ENCODE data around the gene ATF7.
"Not testable (repeated sequence)": the region's sequence is repeated elsewhere in the genome, so short reads cannot be mapped to it uniquely, and the experiment has no call there.

ATF7 gene

DNA sequence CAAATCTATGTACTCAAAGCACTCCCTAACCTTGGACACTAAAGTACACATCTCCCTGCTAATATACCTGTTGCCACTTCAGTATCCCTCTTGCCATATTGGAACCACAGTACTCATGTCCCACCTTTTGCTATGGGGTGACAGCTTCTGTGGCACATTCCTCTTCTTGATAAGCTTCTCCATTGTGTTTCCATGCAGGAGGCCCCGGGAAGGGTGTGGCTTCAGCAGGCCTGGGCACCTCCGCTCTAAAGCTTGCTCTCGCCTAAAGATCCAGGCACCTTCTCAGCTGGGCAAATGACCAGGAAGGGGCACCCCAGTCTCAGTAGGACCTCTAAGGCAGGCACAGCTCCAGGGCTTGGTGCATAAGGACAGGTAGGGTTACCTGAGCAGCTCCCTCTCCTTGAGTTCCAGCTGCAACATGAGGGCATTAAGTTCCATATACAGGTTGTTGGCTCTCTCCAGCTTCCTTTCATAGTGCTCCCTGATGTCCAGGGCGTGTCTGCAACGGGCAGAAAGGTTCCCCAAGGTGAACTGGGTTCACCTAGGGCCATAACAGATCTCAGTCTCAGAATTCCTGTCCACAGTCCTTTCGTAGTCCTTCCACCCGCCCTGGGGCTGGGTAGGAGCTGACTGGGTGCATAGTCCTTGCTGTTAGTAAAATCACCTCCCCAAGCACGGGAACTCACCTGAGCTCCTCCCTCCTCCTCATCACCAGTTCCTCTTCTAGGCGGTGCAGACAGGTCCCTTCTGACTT lies 142.8 kb downstream of the ATF7 start:
- no peak for DNase-seq (ENCODE audit: low read depth in 3 of 3)

DNA sequence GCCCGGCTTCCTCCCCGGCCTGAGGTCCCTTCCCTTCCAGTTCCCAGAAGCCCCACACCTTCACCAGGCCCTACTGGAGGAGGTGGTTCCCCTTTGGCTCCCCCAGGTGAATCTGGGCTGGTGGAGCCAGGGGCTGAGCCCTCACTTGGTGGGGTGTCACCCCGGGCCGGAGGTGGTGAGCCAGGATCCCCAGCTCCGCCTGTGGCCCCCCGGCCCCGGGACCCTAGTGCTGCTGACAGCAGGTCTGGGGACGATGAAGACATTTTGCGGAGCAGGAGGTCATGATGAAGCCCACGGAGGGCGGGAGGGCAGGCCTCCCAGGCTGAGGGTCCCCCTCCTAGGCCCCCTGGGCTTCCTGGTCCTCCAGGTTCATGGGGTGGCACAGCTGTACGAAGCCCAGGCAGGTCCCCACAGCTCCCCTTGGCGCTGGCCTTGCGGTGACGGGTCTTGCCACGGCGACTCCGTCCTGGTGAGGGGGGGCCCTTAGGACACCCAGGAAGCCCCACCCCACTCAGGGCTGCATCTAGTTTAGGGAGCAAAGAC lies 143.5 kb downstream of the ATF7 start:
- DNase-seq (ENCODE audit: low read depth in 3 of 3) = no peak

DNA sequence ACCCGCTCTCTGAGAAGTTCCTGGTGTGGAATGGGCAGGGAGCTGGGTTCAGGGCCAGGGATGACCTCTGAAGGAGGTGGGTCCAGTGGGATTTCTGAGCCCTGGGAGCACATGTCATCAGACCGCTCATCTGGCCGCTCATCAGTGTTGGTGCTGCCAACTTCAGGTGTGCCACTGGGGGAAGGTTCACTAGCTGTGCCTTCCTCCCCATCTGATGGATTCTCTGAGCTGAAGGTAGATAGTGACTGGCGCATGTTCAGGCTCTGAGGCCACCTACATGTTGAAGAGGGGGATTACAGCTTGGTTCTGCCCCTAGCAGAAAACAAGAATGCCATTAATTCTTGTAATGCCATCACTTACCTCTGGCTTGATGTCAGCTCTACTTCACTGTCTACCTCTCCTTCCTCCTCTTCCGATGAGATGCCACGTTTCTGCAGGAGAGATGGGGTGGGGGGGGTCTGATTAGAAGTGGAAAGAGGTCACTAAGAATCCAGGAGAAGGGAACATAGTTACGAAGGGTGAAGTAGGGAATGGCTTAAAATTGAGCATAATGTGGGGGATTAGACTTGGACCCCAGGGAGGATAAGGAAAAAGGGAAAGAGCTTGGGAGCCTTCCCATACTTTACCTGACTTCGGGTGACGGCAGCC lies 144.1 kb downstream of the ATF7 start:
- no peak for DNase-seq (ENCODE audit: low read depth in 3 of 3)

DNA sequence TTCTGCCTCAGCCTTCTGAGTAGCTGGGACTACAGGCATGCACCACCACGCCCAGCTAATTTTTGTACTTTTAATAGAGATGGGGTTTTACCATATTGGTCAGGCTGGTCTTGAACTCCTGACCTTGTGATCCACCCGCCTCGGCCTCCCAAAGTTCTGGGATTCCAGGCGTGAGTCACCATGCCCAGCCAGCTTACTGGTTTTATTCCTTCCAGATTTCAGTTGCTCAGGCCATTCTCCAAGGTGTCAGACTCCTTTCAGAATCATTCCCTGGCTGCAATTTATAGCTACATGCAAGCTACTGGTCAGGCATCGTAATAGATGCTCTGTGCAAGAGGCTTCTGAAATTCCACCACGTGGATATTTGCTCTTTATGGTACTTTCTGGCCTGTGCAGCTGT lies 144.7 kb downstream of the ATF7 start:
- DNase-seq (ENCODE audit: low read depth in 3 of 3) = not testable (repeated sequence)

DNA sequence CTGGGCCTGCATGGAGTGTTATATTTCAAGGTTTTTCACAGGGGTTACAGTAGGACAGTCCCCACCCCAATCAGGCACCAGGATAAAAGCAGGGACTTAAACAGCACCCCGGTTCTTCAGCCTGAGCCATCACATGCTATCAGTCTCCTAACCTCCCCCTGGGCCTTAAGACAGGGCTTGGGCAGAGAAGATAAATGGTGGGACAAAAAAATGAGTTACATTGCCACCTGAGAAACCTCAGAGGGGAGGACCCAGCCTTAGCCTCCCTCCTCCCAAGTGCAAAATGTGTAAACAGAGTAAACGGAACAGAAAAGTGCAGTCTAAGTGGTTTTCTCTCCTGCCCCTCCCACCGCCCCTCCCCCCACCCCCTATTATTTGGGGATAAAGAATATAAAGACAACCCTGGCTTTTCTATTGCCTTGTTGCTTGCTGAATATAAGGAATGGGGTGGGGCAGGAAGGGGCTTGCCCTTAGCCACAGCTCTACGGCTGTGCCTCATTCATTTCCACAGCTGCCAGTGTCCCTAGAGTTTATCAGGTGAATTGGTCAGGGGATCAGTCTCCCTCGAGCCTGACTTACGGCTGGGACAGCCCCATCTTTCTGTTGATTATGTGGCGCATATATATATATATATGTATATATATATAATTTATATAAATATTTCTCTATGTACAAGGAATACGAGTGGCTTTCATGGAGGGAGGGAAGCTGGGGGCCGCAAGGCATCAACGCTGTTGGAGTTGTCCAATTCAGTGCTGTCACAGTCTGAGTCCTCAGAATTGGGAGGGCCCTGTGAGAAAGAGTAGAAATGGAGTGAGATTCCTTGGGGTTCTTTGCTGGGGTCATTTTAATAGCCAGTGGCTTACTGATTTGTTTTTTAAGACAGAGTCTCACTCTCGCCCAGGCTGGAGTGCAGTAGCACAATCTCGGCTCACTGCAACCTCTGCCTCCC lies 145.4 kb downstream of the ATF7 start:
- DNase-seq (ENCODE audit: low read depth in 3 of 3) = no peak

DNA sequence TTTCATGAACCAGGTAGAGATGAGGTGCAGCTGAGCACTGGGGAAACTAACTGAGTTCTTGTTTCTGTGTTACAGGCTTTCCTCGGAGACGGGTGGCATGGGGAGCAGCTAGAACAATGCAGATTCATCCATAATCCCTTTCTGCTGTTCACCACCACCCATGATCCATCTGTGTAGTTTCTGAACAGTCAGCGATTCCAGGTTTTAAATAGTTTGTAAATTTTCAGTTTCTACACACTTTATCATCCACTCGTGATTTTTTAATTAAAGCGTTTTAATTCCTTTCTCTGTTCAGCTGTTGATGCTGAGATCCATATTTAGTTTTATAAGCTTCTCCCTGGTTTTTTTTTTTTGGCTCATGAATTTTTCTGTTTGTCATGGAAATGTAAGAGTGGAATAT lies 146.9 kb downstream of the ATF7 start:
- DNase-seq (ENCODE audit: low read depth in 3 of 3) = no peak

DNA sequence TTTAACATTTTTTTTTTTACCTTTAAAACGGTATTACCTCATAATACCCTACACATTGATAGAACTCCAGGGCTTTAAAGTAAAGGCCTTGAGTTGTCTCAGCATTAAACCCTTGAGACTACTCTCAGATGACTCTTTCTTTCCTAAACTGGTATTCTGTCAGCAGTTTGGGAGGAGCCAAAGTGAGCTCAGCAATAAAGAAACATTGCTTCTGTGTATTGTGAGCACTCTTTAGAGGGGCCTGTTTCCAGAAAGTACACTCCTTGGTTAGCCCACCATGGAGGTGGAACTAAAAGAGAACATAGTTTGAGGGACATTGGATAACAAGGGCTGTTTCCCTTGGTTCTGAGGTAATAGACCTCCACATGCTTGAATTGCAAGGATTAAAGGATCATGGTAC lies 147.3 kb downstream of the ATF7 start:
- no peak for DNase-seq (ENCODE audit: low read depth in 3 of 3)

DNA sequence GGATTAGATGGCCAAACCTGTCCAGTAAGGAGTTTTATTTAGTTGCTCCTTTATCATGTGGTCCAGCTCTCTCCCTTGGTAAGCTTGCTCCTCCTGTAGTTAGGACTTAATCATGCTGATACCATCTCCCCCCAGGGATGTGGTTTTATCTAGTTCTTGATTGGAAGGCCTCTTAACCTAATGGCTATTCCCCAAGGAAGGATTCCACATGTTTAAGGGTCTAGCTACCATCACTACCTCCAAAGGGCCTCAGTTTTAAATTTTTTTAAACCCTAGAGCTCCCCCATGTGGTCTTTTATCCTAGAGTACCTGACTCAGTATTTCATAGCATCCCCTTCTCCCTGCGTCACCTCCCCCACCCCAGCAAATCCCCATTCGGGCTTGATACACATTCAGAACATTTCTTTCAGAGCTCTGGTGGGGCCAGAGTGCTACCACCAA lies 149.4 kb downstream of the ATF7 start:
- no peak for DNase-seq (ENCODE audit: low read depth in 3 of 3)

DNA sequence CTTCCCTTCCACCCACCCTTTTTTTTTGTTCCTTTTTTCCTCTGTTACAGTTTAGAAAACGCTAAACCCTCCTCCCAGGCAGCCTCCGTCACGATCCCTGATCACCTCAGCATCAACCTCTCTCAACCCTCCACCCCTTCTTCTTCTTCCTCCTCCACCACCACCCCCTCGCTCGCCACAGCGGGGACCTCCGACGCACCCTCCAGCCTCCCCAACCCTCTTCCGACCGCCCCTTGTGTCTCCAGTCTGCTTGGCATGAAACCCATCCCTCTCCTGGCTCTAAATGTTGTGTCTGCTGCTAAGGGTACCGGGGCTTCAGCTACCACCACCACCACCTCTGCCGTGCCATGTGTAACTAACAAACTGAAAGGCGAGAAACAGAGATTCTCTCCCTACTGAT lies 151.4 kb downstream of the ATF7 start:
- no peak for DNase-seq (ENCODE audit: low read depth in 3 of 3)

DNA sequence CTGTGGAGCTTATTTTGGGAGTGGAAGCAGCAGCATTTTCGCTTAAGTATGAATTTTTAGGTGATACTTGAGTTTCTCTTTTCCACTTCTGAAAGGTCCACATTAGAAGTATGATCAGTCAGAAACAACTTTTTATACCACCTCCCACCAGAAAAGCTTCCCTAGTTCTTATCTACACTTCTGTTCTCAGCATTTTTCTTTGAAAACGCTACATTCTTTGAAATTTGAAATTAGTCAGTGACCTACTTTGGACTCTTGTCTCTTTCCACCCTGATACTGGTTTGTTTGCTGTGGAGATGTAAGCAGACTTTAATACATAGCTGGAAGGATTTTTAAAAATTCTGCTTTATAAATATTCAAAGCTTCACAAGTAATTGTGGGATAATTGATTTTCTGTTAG lies 152.1 kb downstream of the ATF7 start:
- DNase-seq (ENCODE audit: low read depth in 3 of 3) = no peak

DNA sequence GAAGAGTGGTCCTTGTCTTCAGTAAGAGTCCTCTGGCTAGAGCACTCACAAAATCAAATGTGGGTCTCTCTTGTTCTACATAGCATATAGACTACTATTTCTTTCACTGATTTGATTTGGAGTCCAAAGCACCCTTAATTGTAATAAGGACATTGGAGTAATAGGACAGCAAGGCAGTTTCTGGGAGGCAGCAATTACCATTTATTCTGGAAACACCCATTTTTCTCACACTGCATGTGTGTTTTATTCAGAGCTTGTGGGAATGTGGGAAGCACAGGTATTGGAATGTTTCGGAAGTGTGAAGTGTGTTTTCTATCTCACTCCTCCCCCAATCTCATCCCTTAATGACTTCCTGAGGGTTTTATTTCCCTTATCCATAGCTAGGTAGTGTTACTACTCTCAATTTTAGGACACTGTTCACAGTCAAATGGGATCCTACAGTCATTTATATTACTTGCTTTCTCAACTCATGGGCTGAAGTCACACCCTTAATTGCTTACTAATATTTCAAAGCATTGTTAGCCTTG lies 154.1 kb downstream of the ATF7 start:
- no peak for DNase-seq (ENCODE audit: low read depth in 3 of 3)

DNA sequence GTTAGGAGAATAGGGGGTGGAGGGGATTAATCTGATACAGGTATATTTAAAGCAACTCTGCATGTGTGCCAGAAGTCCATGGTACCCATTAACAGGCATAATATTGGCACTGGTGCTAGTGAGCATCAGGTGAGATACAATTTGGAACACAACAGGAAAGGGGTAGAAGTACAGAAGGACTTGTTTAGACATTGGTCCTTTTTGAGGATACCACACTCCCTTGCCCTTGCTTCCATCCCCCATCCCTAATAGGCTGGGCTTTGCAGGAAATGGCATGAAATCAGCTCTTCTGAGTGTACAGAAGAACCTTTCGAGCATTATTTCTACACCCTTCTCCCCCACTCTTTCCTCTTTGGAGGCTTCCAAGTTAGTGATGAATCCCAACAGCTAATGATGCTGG lies 157.9 kb downstream of the ATF7 start:
- no peak for DNase-seq (ENCODE audit: low read depth in 3 of 3)

DNA sequence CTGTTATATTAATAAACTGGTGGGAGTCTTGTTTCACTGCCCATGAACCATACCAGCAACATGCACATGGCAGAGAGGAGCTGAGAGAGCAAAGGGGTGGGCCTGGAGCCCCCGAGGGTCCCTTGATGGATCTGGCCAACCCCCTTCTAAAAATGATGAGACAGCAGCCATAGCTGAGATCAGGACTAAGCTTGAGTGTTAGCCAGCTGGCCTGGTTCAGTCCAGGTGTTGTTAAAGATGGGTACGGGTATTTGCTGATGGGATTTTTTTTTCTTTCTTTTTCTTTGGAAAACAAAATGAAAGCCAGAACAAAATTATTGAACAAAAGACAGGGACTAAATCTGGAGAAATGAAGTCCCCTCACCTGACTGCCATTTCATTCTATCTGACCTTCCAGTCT lies 158.3 kb downstream of the ATF7 start:
- no peak for DNase-seq (ENCODE audit: low read depth in 3 of 3)

DNA sequence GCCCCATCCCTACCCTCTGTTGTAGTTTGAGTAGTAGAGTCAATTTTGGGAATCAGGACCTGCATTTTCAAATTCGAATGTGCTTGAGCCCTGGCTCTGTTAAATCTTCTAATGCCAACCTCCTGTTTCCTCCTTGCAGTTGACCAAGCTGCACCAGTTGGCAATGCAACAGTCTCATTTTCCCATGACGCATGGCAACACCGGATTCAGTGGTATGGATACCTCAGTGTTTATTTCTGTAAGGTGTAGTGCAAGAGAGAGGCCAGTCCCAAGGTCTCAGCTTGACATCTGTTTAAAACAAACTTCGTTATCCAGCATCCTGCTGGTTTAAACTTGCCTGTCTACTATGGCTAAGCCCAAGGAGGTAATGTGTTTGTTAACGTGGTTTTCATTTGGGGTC lies 159.1 kb downstream of the ATF7 start:
- no peak for DNase-seq (ENCODE audit: low read depth in 3 of 3)

DNA sequence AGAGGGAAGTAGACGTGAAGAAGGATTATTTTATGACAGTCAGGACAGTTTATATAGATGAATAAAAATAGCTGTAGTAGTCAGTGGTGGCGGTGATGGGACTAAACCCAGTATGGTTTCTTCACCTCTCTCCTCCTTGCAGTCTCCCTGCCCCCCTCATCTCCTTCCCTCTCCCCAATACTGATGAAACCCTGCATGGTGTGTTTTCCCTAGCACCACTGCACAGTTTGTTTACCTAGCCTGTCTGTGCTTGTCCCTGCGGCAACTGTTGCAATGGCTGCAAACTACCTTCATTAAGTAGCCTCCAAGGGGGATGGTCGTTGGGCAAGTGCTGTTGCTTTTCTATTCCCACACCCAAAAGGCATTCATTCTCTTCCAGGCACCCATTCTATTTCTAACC lies 159.5 kb downstream of the ATF7 start:
- DNase-seq (ENCODE audit: low read depth in 3 of 3) = no peak

DNA sequence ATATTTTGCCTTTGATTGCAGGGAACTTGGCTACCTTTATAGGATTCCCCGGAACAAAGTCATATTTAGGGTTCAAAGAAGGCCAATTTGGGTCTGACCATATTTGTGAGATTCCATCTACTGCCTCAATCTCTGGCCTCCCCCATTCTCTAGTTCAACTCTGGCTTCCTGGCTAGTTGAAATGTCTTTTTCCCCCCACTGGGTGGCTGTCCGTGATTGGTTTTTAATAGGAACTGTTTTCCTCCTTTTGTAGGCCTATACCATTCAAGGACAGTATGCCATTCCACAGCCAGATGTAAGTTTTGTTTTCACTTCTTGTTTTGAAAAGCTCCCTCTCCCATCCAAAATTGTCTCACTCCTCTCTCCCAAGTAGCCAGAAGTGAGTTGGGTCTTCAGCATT lies 160.5 kb downstream of the ATF7 start:
- no peak for DNase-seq (ENCODE audit: low read depth in 3 of 3)

DNA sequence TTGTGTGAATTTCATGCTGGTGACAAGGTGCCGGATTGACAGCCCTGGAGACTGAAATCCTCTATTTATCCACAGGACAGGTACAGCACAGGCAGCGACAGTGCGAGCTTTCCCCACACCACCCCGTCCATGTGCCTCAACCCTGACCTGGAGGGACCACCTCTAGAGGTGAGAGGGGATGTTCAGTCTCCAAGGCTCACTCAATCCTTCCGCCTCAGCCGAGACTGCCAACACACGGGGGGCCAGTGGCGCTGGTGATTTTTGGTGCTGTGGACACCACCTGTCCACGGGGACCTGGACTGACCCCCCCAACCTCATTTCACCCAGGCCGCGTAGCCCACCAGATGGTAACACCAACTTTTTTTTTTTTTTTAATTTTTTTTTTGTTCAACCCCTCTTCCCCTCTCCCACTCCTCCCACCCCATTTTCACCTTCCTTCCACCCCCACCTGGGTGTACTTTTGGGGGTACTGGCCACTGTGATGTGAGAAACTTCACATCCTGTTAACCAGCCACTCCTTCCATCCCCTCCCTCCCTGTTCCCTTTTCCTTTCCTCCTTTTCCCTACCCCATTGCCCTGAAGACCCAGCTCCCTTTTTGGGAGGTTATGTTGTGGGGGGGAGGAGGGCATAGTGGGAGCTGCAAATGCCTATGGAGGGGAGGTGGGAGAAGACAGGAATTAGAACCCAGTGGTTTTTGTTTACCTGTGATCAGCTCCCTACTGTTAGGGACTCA lies 161.3 kb downstream of the ATF7 start:
- no peak for DNase-seq (ENCODE audit: low read depth in 3 of 3)

DNA sequence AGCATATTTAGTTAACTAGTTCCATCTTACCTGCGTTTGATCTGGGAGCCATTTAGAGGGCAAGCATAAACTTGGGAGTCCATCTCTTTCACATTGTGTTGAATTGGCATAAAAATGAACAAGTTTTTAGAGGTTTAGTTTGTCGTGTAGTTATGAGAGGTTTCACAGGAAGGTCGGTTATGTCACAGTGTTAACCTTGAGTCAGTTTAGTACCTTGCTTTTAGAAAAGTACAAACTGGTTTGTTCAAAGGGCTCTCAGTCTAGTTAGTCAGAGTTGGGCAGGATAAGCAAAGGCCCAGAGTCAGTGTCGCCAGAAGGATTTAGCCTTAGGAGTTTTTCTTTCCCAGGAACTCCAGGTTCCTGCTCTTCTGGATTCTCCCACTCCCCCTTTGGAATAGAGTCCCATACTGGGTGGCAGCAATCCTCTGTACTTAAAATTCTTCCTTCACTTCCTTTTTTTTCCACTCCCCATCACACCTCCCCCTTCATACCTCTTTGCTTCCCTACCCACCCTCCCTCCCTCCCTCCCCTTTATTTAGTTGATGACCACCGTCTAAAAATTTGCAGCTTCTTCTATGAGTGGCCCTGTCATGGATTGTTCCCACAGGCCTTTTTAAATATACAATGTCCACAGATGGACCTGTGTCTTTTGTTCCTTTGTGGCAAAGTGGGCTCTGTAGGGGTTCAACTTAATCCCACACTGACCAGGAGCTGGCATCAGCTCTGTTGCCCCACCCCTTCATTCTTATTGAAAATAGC lies 162.2 kb downstream of the ATF7 start:
- no peak for DNase-seq (ENCODE audit: low read depth in 3 of 3)

DNA sequence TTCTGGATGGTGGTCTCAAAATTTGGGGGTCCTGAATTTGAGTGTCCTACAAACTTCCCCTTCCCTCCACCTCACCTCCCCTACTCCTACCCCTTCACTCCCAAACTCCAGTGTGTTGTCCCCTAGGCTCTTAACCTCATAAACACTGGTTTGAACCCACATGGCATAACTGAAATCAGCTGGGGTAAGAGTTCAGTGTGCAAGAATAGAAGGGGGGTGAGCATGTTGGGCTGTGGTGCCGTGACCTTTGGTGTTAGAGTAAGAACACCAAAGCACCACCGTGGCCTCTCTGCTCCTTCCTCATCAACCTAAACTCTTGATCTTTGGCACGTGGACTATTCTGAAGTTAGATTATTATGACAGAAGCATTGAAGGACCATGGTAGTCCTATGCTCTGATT lies 163.2 kb downstream of the ATF7 start:
- DNase-seq (ENCODE audit: low read depth in 3 of 3) = no peak

DNA sequence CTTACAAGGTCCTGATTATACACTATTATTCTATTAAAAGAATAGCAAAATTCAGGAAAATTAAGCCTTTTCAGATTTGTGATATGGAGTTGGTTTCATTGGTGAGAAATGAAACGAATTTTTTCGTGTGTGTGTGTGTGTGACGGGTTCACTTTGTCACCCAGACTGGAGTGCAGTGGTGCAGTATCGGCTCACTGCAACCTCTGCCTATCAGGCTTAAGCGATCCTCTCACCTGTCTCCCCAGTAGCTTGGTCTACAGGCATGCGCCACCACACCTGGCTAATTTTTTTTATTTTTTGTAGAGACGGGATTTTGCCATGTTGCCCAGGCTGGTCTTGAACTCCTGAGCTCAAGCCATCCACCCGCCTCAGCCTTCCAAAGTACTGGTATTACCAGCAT lies 164.6 kb downstream of the ATF7 start:
- DNase-seq (ENCODE audit: low read depth in 3 of 3) = no peak

DNA sequence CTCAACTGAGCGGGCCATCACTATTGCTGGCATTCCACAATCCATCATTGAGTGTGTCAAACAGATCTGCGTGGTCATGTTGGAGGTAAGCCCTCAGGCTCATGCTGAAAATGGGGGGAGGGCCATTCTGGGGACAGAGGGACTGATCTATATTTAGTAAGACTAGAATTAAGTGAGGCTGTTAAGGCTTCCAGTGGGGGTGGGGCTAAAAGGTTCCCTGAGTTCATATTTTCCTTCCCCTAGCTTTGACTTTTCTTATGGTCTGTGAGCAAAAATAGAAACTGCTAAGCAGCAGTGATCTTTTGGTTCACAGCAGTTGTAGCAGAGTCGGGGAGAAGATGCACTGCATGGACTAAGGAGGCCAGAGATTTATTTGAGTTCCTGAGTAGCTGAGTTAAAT lies 165.1 kb downstream of the ATF7 start:
- DNase-seq (ENCODE audit: low read depth in 3 of 3) = no peak

Measured in stimulated activated CD4-positive, alpha-beta T cell treated with anti-CD3 and anti-CD28 coated beads, TNF-alpha, amount 100 ng/mL, for 48 hours (primary cell).